HG02642 (cell line): ENCODE measurements around the gene EPB41L1.

Source experiments
- ATAC-seq: cut with Tn5 transposase; IDR thresholded peaks from one replicate; pipeline ENCODE4 v1.9.1; 2021; ENCODE audit warnings: mild to moderate bottlenecking; ENCODE audit not compliant: unreplicated experiment, poor library complexity

Gene EPB41L1

DNA sequence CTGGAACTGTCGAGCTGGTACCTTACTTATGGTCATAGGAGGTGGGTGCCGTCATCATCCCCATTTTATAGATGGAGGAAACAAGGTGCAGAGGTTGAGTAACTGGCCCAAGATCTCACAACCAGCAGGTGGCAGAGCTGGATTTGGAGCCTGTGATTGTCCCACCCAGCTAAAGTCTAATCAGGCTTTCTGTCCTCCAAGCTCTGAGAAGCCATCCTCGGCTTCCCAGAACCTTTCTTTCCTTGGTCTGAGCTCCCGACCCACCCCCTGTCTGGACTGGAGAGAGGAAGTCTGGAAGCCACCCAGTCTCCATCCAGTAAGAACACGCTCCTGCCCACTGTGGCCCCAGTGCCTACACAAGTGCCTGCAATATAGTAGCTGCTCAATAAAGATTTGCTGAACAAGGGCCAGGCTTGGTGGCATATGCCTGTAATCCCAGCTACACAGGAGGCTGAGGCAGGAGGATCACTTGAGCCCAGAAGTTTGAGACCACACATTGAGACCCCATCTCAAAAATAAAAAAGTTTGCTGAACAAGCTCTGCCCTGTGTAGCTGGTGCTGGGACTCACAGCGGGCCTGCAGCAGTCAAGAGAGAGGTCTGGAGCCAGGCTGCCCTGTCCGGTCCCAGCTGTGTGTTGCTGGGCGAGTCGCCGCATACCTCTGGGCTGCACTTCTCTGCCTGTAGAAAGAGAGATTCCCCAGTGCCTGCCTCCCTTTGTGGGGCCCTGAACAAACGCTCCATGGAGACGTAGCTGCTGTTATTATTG, 119.1 kb downstream of the EPB41L1 start:
- ATAC-seq, result no peak

- no peak for ATAC-seq
These were observed 119.8 kb downstream of the EPB41L1 start for GRCh38 chr20:36274181-36274841.

- no peak for ATAC-seq
These were observed 120.5 kb downstream of the EPB41L1 start for GRCh38 chr20:36275011-36275410.

DNA sequence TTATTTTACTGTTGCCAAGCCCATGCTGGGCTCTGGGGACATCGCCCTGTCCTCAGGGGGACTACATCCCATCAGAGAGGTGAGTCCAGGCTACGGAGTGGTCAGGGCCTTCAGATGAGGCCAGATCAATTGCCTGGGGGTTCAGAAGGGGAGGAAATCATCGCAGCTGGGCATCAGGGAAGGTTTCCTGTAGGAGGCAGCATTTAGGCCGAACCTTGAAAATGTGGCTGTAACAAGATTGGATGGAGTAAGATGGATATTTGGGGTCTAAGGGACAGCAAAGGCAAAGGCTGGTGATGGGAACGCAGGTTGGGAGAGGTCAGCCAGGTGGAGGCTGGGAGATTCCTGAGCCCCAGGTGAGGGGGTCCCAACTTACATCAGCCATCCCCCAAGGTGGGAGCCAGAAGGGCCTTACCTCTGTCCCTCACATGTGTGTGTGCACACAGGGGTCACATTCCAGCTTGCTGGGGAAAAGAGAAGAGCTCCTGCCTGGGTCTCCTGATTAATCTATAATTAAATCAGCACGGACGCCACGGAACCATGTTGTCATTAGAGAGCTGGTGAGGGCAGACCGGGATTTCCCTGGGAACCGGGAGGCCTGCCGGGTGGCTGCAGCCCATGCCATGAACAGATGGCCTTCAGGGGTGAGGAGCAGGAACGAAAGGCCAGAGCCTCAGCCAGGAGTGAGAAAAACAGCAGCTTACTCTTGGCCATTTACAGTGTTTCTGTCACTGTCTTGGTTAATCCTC, 121.1 kb downstream of the EPB41L1 start:
- ATAC-seq, result no peak

- no peak for ATAC-seq
These were observed 123.0 kb downstream of the EPB41L1 start for GRCh38 chr20:36277546-36277945.

DNA sequence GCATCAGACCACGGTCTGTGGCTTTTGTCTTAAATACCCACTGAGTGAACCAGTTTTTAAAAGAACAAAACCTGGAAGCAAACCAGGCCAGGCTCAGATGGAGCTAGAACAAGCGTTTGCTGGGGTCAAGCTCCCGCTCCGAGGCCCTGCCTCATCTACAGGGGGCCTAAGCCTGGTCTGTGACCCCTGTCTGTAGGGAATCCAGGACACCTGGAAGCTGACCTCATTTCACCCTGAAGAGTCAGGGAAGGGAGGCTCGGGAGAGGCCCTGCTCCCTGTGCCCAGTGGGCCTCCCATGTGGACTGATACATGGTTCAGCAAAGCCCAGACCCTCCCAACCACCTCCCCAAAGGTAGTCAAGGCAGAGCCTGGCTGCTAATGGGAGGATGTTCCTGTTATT, 124.8 kb downstream of the EPB41L1 start:
- no peak for ATAC-seq

DNA sequence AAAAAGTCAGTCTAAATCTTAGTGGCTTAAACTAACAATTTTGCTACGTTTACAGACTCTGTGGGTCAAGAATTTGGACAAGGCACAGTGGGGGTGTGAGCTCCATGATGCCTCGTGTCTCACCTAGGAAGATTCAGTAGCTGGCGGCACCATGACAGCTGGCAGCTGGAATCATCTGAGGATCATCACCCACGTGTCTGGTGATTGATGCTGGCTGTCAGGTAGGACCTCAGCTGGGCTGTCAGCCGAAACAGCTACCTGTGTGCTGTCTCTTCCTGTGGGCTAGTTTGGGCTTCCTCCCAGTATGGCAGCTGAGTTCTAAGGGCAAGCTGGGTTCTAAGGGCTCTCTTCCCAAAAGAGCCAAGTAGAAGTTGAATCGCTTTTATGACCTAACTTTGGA, 125.2 kb downstream of the EPB41L1 start:
- no peak for ATAC-seq

DNA sequence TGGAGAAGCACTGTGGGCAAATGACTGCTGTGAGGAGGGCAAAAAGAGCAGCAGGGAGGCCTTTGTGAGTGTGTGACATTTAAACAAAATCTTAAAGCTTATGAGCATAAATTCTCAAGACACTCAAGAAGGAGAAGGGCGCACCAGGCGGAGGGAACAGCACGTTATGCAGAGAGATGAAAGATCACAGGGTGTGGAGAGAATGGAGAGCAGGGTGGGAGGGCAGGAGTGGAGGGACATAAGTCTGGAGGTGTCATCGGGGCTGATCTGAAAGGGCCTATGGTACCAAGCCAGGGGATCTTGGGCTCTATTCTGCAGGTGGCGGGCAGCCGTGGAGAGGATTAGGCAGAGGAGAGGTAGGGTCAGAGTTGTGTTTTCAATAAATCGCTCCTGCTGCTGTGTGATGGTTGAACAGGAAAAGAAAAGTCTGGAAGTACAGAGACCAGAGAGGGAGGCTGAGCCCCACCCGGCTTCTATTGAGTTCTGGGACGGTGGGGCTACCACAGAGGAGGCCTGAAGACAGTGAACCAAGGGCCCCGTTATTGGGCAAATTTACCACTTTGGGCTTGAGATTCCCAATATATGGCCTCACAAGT, 127.3 kb downstream of the EPB41L1 start:
- no peak for ATAC-seq
